ENCODE measurements around the gene TMEM150B. TPM values are rescaled to one million over a fixed set of nuclear protein-coding genes. Genes with fewer than 3 reads are reported as not detected.

TMEM150B gene, protein sequence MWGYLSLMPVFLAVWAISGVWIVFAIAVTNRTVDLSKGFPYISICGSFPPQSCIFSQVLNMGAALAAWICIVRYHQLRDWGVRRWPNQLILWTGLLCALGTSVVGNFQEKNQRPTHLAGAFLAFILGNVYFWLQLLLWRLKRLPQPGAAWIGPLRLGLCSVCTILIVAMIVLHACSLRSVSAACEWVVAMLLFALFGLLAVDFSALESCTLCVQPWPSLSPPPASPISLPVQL
- total RNA-seq (not detected in 2 replicates), polyA plus RNA-seq (1.4 TPM in 1 of 2 replicates, not detected in the other), polyA minus RNA-seq (not detected in 2 replicates)
- 0.58 TPM for total RNA-seq (2013)

- TF ChIP-seq CTCF (IDR thresholded peaks at IDR 0.05) (no peak), EZH2 (IDR thresholded peaks at IDR 0.05; ENCODE audit: borderline replicate concordance, insufficient read depth, low read depth, low read length, poor library complexity, severe bottlenecking) (no peak)
- ATAC-seq (ENCODE audit: low read depth) (no peak), DNase-seq (no peak)
- Histone ChIP-seq H3K27ac (ENCODE audit: low read length in 2 of 2) (no peak within 1 kb of the TSS), H3K4me2 (replicated peaks; ENCODE audit: low read depth, low read length, poor library complexity, severe bottlenecking) (no peak within 1 kb of the TSS), H3K9me3 (ENCODE audit: control extremely low read depth in 1 of 3, control insufficient read depth in 2 of 3, insufficient read depth in 1 of 3, low read length in 2 of 3) (peaks cover 0 to 4% (median 0%) of the 10 kb centered on the region in 3 donors), H3K4me1 (ENCODE audit: control insufficient read depth in 2 of 2, insufficient read depth in 2 of 2, low read length in 2 of 2) (peaks cover 0 to 4% of the 10 kb centered on the region in 2 donors), H3K9ac (ENCODE audit: low read length) (no peak within 1 kb of the TSS), H3K79me2 (ENCODE audit: control insufficient read depth, insufficient read depth, low read length) (no peaks in the 10 kb centered on the region), H3K27me3 (replicated peaks in 1 of 4; ENCODE audit: control extremely low read depth in 1 of 4, control insufficient read depth in 3 of 4, insufficient read depth in 4 of 4, low read length in 3 of 4) (peaks cover 0 to 10% (median 1%) of the 10 kb centered on the region in 4 experiments), H3K4me3 (ENCODE audit: control extremely low read depth in 1 of 5, extremely low read depth in 1 of 5, insufficient read depth in 1 of 5, low read depth in 2 of 5, low read length in 4 of 5) (no peak within 1 kb of the TSS), H4K20me1 (ENCODE audit: control insufficient read depth, insufficient read depth, low read length, poor library complexity, severe bottlenecking) (no peaks in the 10 kb centered on the region), H2AFZ (ENCODE audit: insufficient read depth, low read depth, low read length, poor library complexity, severe bottlenecking) (no peak within 1 kb of the TSS), H3K36me3 (replicated peaks in 1 of 2; ENCODE audit: control extremely low read depth in 1 of 2, control insufficient read depth in 1 of 2, extremely low read depth in 1 of 2, insufficient read depth in 2 of 2, low read length in 1 of 2) (no peaks in the 10 kb centered on the region)
- Mint-ChIP-seq H3K4me1 (no peaks in the 10 kb centered on the region), H3K27ac (no peak within 1 kb of the TSS), H3K9me3 (ENCODE audit: insufficient read depth) (no peaks in the 10 kb centered on the region), H3K4me3 (no peak within 1 kb of the TSS), H3K27me3 (peaks cover 37% of the 10 kb centered on the region)
- WGBS (ENCODE audit: insufficient coverage), result 67% methylated on average over 8 of the region's 14 CpGs
- ChIA-PET POLR2A (no interaction called here), CTCF (no interaction called here)
- intact Hi-C loops (cut with micrococcal nuclease), result no loop called here
These were observed at the start of gene TMEM150B for GRCh38 chr19:55325172-55325571. TMEM150B (minus strand) TSS chr19:55325341; CDS start chr19:55321036, 4,305 bp downstream.
